Measurements from ENCODE around the gene MARCKSL1. TPM values are rescaled to one million over a fixed set of nuclear protein-coding genes. Genes with fewer than 3 reads are reported as not detected.

Gene MARCKSL1
- total and polyA plus RNA-seq, 2 of the 13 experiments (the other 11 are each of a cell fraction or from before 2014, with no cell fraction given) = 81.9 to 155 TPM

DNA sequence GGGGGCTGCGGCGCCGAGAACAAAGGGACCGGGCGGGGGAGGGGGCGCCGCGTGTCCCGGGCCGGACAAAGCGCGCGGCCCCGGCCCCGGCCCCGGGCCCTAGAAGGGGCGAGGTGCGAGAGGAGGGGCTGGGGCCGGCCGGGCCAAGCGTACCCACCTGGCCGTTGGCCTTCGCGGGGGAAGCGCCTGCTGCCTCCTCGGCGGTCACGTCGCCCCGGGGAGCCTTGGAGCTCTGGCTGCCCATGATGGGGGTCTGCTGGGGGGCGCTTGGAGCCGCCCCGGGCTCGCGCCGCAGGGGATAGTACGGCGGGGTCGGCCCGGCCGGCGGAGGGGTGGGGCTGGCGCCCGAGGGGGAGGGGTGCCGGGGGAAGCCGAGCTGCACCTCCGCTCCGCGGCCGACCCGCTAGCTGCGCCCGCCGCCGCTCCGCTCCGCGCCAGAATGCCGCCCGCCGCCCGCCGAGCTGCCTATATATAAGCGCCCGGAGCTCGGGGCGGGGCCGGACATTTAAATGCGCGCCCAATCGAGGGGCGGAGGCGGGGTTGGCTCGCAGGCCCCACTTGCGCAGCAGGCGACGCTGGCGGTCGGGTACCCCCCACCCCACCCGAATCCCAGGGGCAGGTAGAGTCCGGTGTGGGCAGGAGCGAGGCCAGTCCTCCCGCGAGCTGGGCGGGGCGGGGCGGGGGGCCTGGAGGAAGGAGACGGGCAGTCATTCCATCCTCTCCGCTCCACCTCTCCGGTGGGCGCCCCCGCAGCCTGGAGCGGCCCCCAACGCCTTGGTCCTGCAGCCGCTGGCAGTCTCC is at the start of gene MARCKSL1 (continued):
- TF ChIP-seq, protein P1, sequence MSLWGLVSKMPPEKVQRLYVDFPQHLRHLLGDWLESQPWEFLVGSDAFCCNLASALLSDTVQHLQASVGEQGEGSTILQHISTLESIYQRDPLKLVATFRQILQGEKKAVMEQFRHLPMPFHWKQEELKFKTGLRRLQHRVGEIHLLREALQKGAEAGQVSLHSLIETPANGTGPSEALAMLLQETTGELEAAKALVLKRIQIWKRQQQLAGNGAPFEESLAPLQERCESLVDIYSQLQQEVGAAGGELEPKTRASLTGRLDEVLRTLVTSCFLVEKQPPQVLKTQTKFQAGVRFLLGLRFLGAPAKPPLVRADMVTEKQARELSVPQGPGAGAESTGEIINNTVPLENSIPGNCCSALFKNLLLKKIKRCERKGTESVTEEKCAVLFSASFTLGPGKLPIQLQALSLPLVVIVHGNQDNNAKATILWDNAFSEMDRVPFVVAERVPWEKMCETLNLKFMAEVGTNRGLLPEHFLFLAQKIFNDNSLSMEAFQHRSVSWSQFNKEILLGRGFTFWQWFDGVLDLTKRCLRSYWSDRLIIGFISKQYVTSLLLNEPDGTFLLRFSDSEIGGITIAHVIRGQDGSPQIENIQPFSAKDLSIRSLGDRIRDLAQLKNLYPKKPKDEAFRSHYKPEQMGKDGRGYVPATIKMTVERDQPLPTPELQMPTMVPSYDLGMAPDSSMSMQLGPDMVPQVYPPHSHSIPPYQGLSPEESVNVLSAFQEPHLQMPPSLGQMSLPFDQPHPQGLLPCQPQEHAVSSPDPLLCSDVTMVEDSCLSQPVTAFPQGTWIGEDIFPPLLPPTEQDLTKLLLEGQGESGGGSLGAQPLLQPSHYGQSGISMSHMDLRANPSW (CRISPR knock-in tag; IDR thresholded peaks at IDR 0.05; ENCODE audit: borderline replicate concordance) = peak; percentile 41; the same call in 1 of the 2 replicates
- TF ChIP-seq CHD2 (IDR thresholded peaks at IDR 0.05; ENCODE audit: low read depth, low read length) (no peak), BCL6 (CRISPR knock-in tag; IDR thresholded peaks at IDR 0.05) (no peak), ATF7 (IDR thresholded peaks at IDR 0.05) (no peak), ATF7 (CRISPR knock-in tag; IDR thresholded peaks at IDR 0.05) (no peak), FIP1L1 (IDR thresholded peaks at IDR 0.05; ENCODE audit: borderline replicate concordance, insufficient read depth, low read depth, low read length) (no peak), FOXO1 (CRISPR knock-in tag; IDR thresholded peaks at IDR 0.05) (no peak; the same call in 1 of the 2 replicates), RFX3 (CRISPR knock-in tag; IDR thresholded peaks at IDR 0.05) (no peak), ZNF775 (CRISPR knock-in tag; IDR thresholded peaks at IDR 0.05; ENCODE audit: borderline replicate concordance) (no peak), ZNF562 (CRISPR knock-in tag; IDR thresholded peaks at IDR 0.05; ENCODE audit: borderline replicate concordance) (no peak), IKZF1 (IDR thresholded peaks at IDR 0.05) (no peak), ZNF367 (CRISPR knock-in tag; IDR thresholded peaks at IDR 0.05; ENCODE audit: borderline replicate concordance) (peak; percentile 98; the same call in 1 of the 2 replicates), RAD21 (CRISPR knock-in tag; IDR thresholded peaks at IDR 0.05) (no peak), TBX2 (CRISPR knock-in tag; IDR thresholded peaks at IDR 0.05; ENCODE audit: borderline replicate concordance) (no peak; the same call in 1 of the 2 replicates), HOXA7 (CRISPR knock-in tag; IDR thresholded peaks at IDR 0.05) (no peak), STAT5B (CRISPR knock-in tag; IDR thresholded peaks at IDR 0.05) (no peak), HDAC1 (CRISPR knock-in tag; IDR thresholded peaks at IDR 0.05) (peak; percentile 63)
- TF ChIP-seq, protein P2, sequence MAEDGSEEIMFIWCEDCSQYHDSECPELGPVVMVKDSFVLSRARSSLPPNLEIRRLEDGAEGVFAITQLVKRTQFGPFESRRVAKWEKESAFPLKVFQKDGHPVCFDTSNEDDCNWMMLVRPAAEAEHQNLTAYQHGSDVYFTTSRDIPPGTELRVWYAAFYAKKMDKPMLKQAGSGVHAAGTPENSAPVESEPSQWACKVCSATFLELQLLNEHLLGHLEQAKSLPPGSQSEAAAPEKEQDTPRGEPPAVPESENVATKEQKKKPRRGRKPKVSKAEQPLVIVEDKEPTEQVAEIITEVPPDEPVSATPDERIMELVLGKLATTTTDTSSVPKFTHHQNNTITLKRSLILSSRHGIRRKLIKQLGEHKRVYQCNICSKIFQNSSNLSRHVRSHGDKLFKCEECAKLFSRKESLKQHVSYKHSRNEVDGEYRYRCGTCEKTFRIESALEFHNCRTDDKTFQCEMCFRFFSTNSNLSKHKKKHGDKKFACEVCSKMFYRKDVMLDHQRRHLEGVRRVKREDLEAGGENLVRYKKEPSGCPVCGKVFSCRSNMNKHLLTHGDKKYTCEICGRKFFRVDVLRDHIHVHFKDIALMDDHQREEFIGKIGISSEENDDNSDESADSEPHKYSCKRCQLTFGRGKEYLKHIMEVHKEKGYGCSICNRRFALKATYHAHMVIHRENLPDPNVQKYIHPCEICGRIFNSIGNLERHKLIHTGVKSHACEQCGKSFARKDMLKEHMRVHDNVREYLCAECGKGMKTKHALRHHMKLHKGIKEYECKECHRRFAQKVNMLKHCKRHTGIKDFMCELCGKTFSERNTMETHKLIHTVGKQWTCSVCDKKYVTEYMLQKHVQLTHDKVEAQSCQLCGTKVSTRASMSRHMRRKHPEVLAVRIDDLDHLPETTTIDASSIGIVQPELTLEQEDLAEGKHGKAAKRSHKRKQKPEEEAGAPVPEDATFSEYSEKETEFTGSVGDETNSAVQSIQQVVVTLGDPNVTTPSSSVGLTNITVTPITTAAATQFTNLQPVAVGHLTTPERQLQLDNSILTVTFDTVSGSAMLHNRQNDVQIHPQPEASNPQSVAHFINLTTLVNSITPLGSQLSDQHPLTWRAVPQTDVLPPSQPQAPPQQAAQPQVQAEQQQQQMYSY (CRISPR knock-in tag; IDR thresholded peaks at IDR 0.05) = no peak
- TF ChIP-seq, protein P3, sequence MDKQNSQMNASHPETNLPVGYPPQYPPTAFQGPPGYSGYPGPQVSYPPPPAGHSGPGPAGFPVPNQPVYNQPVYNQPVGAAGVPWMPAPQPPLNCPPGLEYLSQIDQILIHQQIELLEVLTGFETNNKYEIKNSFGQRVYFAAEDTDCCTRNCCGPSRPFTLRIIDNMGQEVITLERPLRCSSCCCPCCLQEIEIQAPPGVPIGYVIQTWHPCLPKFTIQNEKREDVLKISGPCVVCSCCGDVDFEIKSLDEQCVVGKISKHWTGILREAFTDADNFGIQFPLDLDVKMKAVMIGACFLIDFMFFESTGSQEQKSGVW (CRISPR knock-in tag; IDR thresholded peaks at IDR 0.05; ENCODE audit: borderline replicate concordance) = no peak
- TF ChIP-seq, protein P4, sequence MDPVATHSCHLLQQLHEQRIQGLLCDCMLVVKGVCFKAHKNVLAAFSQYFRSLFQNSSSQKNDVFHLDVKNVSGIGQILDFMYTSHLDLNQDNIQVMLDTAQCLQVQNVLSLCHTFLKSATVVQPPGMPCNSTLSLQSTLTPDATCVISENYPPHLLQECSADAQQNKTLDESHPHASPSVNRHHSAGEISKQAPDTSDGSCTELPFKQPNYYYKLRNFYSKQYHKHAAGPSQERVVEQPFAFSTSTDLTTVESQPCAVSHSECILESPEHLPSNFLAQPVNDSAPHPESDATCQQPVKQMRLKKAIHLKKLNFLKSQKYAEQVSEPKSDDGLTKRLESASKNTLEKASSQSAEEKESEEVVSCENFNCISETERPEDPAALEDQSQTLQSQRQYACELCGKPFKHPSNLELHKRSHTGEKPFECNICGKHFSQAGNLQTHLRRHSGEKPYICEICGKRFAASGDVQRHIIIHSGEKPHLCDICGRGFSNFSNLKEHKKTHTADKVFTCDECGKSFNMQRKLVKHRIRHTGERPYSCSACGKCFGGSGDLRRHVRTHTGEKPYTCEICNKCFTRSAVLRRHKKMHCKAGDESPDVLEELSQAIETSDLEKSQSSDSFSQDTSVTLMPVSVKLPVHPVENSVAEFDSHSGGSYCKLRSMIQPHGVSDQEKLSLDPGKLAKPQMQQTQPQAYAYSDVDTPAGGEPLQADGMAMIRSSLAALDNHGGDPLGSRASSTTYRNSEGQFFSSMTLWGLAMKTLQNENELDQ (CRISPR knock-in tag; IDR thresholded peaks at IDR 0.05; ENCODE audit: borderline replicate concordance) = no peak

All from HepG2 (cell line).